VCaP (cell line): ENCODE measurements around the gene RNLS.

Source experiments
- H3K27ac ChIP-seq: fragments of 450-650 bp; 2 replicates; pipeline ENCODE4 v1.5.1; 2017
- CTCF ChIP-seq: fragments of 450-650 bp; conservative IDR thresholded peaks from 2 replicates; pipeline ENCODE4 v1.5.1; 2017; ENCODE audit warnings: mild to moderate bottlenecking, moderate library complexity

Gene RNLS

DNA sequence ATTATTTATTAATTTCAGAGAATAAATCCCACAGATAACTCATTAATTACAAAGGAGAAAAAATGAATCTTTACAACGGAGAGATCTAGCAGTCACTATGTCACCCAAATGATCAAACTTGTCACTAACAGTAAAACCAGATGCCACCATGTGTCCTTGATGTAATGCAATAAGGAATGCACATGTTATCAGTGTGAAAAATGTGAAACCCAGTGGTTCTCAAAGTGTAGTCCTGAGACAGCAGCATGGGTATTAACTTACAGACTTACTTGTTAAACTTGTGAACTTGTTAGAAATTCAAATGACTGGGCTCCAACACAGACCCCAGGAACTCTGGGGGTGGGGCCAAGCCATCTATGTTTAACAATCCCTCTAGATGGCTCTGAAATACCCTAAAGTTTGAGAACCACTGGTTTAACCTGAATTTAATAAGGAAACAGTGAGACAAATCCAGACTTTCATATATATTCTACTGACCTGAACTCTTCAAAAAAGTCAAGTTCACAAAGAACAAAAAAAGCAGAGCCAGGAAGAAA lies 77.4 kb downstream of the RNLS start:
- no peak overlapping the region for H3K27ac ChIP-seq
- no peak for TF ChIP-seq CTCF

DNA sequence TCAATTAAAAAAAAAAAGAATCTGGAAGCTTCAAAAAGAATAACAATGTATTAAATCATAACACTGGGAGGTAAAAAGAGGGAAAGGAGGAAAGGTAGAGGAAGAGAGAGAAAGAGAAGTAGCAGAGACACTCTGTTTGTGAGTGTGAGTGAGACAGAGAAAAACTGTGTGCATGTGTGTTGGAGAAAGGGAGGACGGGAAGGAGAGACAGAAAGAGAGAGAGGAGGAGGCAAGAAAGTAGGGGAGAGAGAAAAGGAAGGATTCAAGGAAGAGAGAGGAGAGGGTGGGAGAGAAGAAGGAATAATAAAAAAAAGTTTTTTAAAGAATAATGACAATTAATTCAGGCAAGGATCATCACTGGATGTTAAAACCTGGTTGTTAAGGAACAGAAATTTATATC lies 77.9 kb downstream of the RNLS start:
- TF ChIP-seq CTCF = no peak
- no peak overlapping the region for H3K27ac ChIP-seq

DNA sequence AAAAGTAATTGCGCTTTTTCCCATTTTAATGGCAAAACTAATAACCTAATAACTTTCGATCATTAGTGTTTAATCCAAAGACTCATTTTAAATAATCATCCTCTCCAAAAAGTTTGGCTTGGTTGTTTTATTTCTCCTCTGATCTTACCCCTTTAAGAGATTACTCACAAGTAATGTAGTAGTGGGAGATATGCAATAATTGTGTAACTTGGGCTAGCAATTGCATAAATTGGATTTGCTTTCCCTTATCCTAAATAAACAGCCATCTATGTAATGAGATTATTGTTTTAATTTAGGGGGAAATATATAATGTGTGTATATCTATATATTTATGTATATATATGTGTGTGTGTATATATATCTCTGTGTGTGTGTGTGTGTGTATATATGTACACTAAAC lies 82.5 kb downstream of the RNLS start:
- peak overlapping the region; percentile 77 for H3K27ac ChIP-seq
- no peak for TF ChIP-seq CTCF

- no peak for TF ChIP-seq CTCF
- peak overlapping the region; percentile 77 for H3K27ac ChIP-seq
Measured at GRCh38 chr10:88499569-88500470, 83.3 kb downstream of the RNLS start.

GRCh38 chr10:88497913-88498312 lies 85.2 kb downstream of the RNLS start:
- no peak for TF ChIP-seq CTCF
- no peak overlapping the region for H3K27ac ChIP-seq

DNA sequence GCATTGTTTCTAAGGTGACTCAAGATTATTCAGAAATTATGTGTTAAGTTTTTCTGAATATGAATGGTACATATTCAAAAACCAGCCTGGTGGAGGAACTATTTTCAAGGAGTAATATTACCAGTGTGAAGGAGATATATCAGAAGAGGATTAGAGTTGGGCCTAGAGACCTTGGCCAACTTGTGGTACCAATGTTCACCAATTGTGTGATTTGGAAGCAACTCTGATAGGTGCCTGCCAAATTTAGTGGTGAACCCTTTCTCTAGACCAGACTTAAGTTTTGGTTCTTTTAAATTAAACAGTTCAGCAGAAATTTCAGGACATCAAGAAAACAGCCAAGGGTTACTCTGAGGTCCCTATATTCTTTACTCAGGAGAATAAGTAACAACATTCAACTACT lies 88.6 kb downstream of the RNLS start:
- no peak overlapping the region for H3K27ac ChIP-seq
- no peak for TF ChIP-seq CTCF

DNA sequence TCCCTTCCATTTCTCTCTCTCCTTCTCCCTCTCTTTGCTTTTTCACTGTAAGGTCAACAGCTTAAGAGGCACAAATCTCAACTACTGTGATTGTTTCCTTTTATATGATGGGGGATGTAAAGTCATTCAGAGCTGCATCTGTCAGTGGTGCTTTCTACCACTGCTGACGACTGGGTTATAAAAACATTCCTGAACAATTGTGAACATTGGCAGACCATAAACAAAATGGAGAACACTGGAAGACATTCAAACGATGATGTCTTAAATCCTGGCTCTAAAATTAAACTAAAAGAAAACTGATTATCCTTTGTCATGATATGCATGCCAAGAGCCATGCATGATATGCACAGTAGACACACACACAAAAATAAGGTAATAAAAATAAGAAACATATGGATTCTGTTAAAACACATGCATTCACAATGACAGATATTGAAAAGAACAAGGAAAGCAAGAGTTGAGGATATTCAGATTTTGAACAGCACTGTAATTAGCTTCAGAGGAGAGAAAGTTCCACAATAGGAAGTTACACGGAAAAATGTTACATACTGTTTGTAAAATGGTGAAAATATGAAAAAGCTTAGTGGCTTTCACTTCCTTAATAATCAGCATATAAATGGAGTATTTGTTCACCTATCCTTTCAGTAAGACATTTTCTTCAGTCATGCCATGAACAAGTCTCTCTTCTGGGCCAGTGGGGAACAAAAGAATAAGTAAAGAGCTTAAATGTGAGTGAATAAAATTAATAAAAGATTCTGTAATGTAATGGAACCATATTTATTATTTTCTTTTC lies 89.2 kb downstream of the RNLS start:
- no peak for TF ChIP-seq CTCF
- no peak overlapping the region for H3K27ac ChIP-seq
